AG08396 (cell line): ENCODE measurements around the gene MYO16.

Source experiments
- DNase-seq: peaks from one replicate; pipeline ENCODE4 v3.0.0; 2012; ENCODE audit warnings: low spot score, mixed read lengths

MYO16 gene

GRCh38 chr13:108933061-108933460, 303.6 kb downstream of the MYO16 start:
- no peak for DNase-seq

GRCh38 chr13:108938155-108938554, 308.7 kb downstream of the MYO16 start:
- no peak for DNase-seq

- DNase-seq = no peak
Observed at GRCh38 chr13:108940121-108940520, 310.7 kb downstream of the MYO16 start.

GRCh38 chr13:108943842-108944241, 314.4 kb downstream of the MYO16 start:
- no peak for DNase-seq

- DNase-seq = no peak
Observed at GRCh38 chr13:108944760-108945159, 315.3 kb downstream of the MYO16 start.

GRCh38 chr13:108947551-108948030, 318.2 kb downstream of the MYO16 start:
- DNase-seq = peak; percentile 40

GRCh38 chr13:108948251-108948671, 318.9 kb downstream of the MYO16 start:
- DNase-seq = no peak

- DNase-seq = no peak
Observed at GRCh38 chr13:108950333-108951010, 321.1 kb downstream of the MYO16 start.

GRCh38 chr13:108955741-108956140, 326.3 kb downstream of the MYO16 start:
- no peak for DNase-seq

- peak; percentile 52 for DNase-seq
Observed at GRCh38 chr13:108957369-108958012, 328.1 kb downstream of the MYO16 start.

- DNase-seq = no peak
Observed at GRCh38 chr13:108958013-108958376, 328.6 kb downstream of the MYO16 start.

GRCh38 chr13:108959234-108959633, 329.8 kb downstream of the MYO16 start:
- no peak for DNase-seq

- DNase-seq = no peak
Observed at GRCh38 chr13:108960006-108960405, 330.6 kb downstream of the MYO16 start.

- DNase-seq = peak; percentile 23
Observed at GRCh38 chr13:108961542-108962125, 332.2 kb downstream of the MYO16 start.

GRCh38 chr13:108962654-108963053, 333.2 kb downstream of the MYO16 start:
- no peak for DNase-seq

- no peak for DNase-seq
Observed at GRCh38 chr13:108963276-108963810, 333.9 kb downstream of the MYO16 start.

- peak; percentile 31 for DNase-seq
Observed at GRCh38 chr13:108963846-108964600, 334.6 kb downstream of the MYO16 start.

GRCh38 chr13:108964606-108965005, 335.2 kb downstream of the MYO16 start:
- no peak for DNase-seq

- DNase-seq = no peak
Observed at GRCh38 chr13:108967371-108967770, 338.0 kb downstream of the MYO16 start.

GRCh38 chr13:108968566-108968965, 339.2 kb downstream of the MYO16 start:
- DNase-seq = no peak

- no peak for DNase-seq
Observed at GRCh38 chr13:108974686-108975085, 345.3 kb downstream of the MYO16 start.

GRCh38 chr13:108980237-108980636, 350.8 kb downstream of the MYO16 start:
- no peak for DNase-seq
